WTC11 (cell line): Measurements from ENCODE around the gene TMEM11. TPM values are rescaled to one million over a fixed set of nuclear protein-coding genes. Genes with fewer than 3 reads are reported as not detected.
A peak's percentile ranks its signal among the peaks of the same experiment; 100 is the strongest.

Source experiments
- ATAC-seq: fragments of 200-7000 bp; cut with Tn5 transposase; 2 replicates; pipeline ENCODE4 v1.10.0; 2021; ENCODE audit warnings: mild to moderate bottlenecking, moderate library complexity
- CTCF ChIA-PET: fragments of 300-600 bp; sonication (Branson Sonifier 250); formaldehyde crosslinking; loops from one replicate; lab custom pipeline; 2021; ENCODE audit warnings: antibody characterized with exemption; lab: Charles Lee
- POLR2A ChIA-PET: fragments of 350-600 bp; sonication (Branson Sonifier 250); formaldehyde crosslinking; loops from one replicate; lab custom pipeline; 2021; ENCODE audit warnings: antibody characterized with exemption; lab: Charles Lee
- DNase-seq: peaks from one replicate; pipeline ENCODE4 v3.0.0; 2021; ENCODE audit warnings: low spot score
- H3K27ac Mint-ChIP-seq: 2 replicates; pipeline ENCODE4 v1.8.0; 2021; ENCODE audit warnings: mixed read lengths
- H3K27me3 Mint-ChIP-seq: 2 replicates; pipeline ENCODE4 v1.8.0; 2021; ENCODE audit warnings: low read depth, mild to moderate bottlenecking, moderate library complexity, mixed read lengths
- H3K36me3 Mint-ChIP-seq: 2 replicates; pipeline ENCODE4 v1.8.0; 2021; ENCODE audit warnings: mixed read lengths
- H3K4me1 Mint-ChIP-seq: 2 replicates; pipeline ENCODE4 v1.8.0; 2022; ENCODE audit warnings: mixed read lengths
- H3K4me3 Mint-ChIP-seq: 2 replicates; pipeline ENCODE4 v1.8.0; 2021; ENCODE audit warnings: mild to moderate bottlenecking, moderate library complexity, mixed read lengths
- H3K9me3 Mint-ChIP-seq: 2 replicates; pipeline ENCODE4 v1.8.0; 2021; ENCODE audit warnings: mixed read lengths
- ATF6 ChIP-seq: sonication (generic); formaldehyde crosslinking; IDR thresholded peaks from 2 replicates; pipeline ENCODE4 v1.8.1; 2023; ENCODE audit warnings: mild to moderate bottlenecking, missing genetic modification reagents
- CREB1 ChIP-seq: sonication (generic); formaldehyde crosslinking; IDR thresholded peaks from 2 replicates; pipeline ENCODE4 v1.8.0; 2023; ENCODE audit warnings: mild to moderate bottlenecking, missing genetic modification reagents
- E2F5 ChIP-seq: sonication (generic); formaldehyde crosslinking; IDR thresholded peaks from 2 replicates; pipeline ENCODE4 v1.8.1; 2022; ENCODE audit warnings: mild to moderate bottlenecking, moderate library complexity, missing genetic modification reagents
- FOXJ3 ChIP-seq: sonication (generic); formaldehyde crosslinking; IDR thresholded peaks from 2 replicates; pipeline ENCODE4 v1.9.0; 2021; ENCODE audit warnings: missing genetic modification reagents, mild to moderate bottlenecking, borderline replicate concordance
- GTF2I ChIP-seq: fragments of 250-450 bp; sonication (Bioruptor Pico); conservative IDR thresholded peaks from 2 replicates; pipeline ENCODE4 v1.4.0; 2021; ENCODE audit warnings: mild to moderate bottlenecking
- HMGA2 ChIP-seq: fragments of 250-450 bp; sonication (Bioruptor Pico); IDR thresholded peaks from 2 replicates; pipeline ENCODE4 v1.4.0; 2021; ENCODE audit warnings: mild to moderate bottlenecking, moderate library complexity
- NFYB ChIP-seq: sonication (generic); formaldehyde crosslinking; conservative IDR thresholded peaks from 2 replicates; pipeline ENCODE4 v1.8.0; 2022; ENCODE audit warnings: low read depth, missing genetic modification reagents
- NR1H2 ChIP-seq: sonication (generic); formaldehyde crosslinking; IDR thresholded peaks from 2 replicates; pipeline ENCODE4 v1.9.0; 2021; ENCODE audit warnings: mild to moderate bottlenecking, moderate library complexity, missing genetic modification reagents
- NR2C2 ChIP-seq: sonication (generic); formaldehyde crosslinking; IDR thresholded peaks from 2 replicates; pipeline ENCODE4 v1.8.0; 2022; ENCODE audit warnings: mild to moderate bottlenecking, missing genetic modification reagents
- OVOL2 ChIP-seq: fragments of 250-450 bp; sonication (Bioruptor Pico); IDR thresholded peaks from 2 replicates; pipeline ENCODE4 v1.9.0; 2021; ENCODE audit warnings: mild to moderate bottlenecking, borderline replicate concordance
- PRRX2 ChIP-seq: fragments of 250-450 bp; sonication (Bioruptor Pico); IDR thresholded peaks from 2 replicates; pipeline ENCODE4 v1.8.0; 2021; ENCODE audit warnings: mild to moderate bottlenecking
- TEAD4 ChIP-seq: sonication (generic); formaldehyde crosslinking; IDR thresholded peaks from 2 replicates; pipeline ENCODE4 v1.8.0; 2022; ENCODE audit warnings: mild to moderate bottlenecking, missing genetic modification reagents
- USF2 ChIP-seq: sonication (generic); formaldehyde crosslinking; IDR thresholded peaks from 2 replicates; pipeline ENCODE4 v1.8.1; 2023; ENCODE audit warnings: mild to moderate bottlenecking, missing genetic modification reagents, moderate library complexity
- ZBTB43 ChIP-seq: sonication (generic); formaldehyde crosslinking; IDR thresholded peaks from 2 replicates; pipeline ENCODE4 v1.8.1; 2023; ENCODE audit warnings: mild to moderate bottlenecking, missing genetic modification reagents
- ZMAT4 ChIP-seq: fragments of 250-450 bp; sonication (Bioruptor Pico); IDR thresholded peaks from 2 replicates; pipeline ENCODE4 v1.9.0; 2021; ENCODE audit warnings: mild to moderate bottlenecking
- ZNF138 ChIP-seq: sonication (generic); formaldehyde crosslinking; conservative IDR thresholded peaks from 2 replicates; pipeline ENCODE4 v1.8.1; 2022; ENCODE audit warnings: mild to moderate bottlenecking, moderate library complexity, missing genetic modification reagents
- ZNF219 ChIP-seq: sonication (generic); formaldehyde crosslinking; IDR thresholded peaks from 2 replicates; pipeline ENCODE4 v1.8.0; 2023; ENCODE audit warnings: missing genetic modification reagents, mild to moderate bottlenecking, borderline replicate concordance
- ZNF396 ChIP-seq: fragments of 250-450 bp; sonication (Bioruptor Pico); IDR thresholded peaks from 2 replicates; pipeline ENCODE4 v1.8.0; 2021; ENCODE audit warnings: mild to moderate bottlenecking, moderate library complexity, borderline replicate concordance
- ZNF425 ChIP-seq: fragments of 250-450 bp; sonication (Bioruptor Pico); conservative IDR thresholded peaks from 2 replicates; pipeline ENCODE4 v1.9.0; 2021; ENCODE audit warnings: mild to moderate bottlenecking
- ZNF512 ChIP-seq: sonication (generic); formaldehyde crosslinking; IDR thresholded peaks from 2 replicates; pipeline ENCODE4 v1.8.1; 2022; ENCODE audit warnings: missing genetic modification reagents, borderline replicate concordance
- ZNF671 ChIP-seq: fragments of 250-450 bp; sonication (Bioruptor Pico); IDR thresholded peaks from 2 replicates; pipeline ENCODE4 v1.8.0; 2021; ENCODE audit warnings: mild to moderate bottlenecking
- total RNA-seq: library from RNA; stranded (reverse); gene quantifications from 3 replicates; pipeline ENCODE4 v1.2.3, GENCODE V29; 2021

Gene TMEM11
- total RNA-seq, 1 experiment from 2014 or later = 37.0 TPM

GRCh38 chr17:21232033-21232749 is 18.2 kb upstream of the TMEM11 start:
- TF ChIP-seq ZNF219 = no peak
- no peak for TF ChIP-seq ZNF138 (CRISPR knock-in tag)
- peak; percentile 67; the same call in 1 of the 2 replicates for TF ChIP-seq GTF2I (CRISPR knock-in tag)
- Mint-ChIP-seq H3K27me3 (peaks cover 8% of the 10 kb centered on the region; the same call in 1 of the 2 replicates), H3K4me1 (no peaks in the 10 kb centered on the region), H3K4me3 (no peak overlapping the region), H3K9me3 (peaks cover 11% of the 10 kb centered on the region), H3K36me3 (peaks cover 5% of the 10 kb centered on the region; the same call in 1 of the 2 replicates), H3K27ac (no peak overlapping the region)
- ChIA-PET CTCF (no interaction called here), POLR2A (interaction anchor here (0.7 kb wide), 1 partner anchor 403 kb away, joined by 4 read pairs; no protein-coding TSS in a partner anchor)
- no peak for ATAC-seq
- no peak for DNase-seq

- CTCF ChIA-PET = interaction anchor here (0.6 to 1.3 kb wide), 2 partner anchors 9 to 24 kb away, joined by 3 to 6 read pairs; no protein-coding TSS in a partner anchor
- TF ChIP-seq FOXJ3 (no peak), ZMAT4 (CRISPR knock-in tag) (no peak), NR1H2 (no peak), NR2C2 (CRISPR knock-in tag) (no peak), ZBTB43 (CRISPR knock-in tag) (no peak), GTF2I (CRISPR knock-in tag) (no peak), OVOL2 (no peak)
- ATAC-seq (no peak), DNase-seq (no peak)
- Mint-ChIP-seq H3K27me3 (peaks cover 8% of the 10 kb centered on the region; the same call in 1 of the 2 replicates), H3K4me1 (no peaks in the 10 kb centered on the region), H3K36me3 (peaks cover 5% of the 10 kb centered on the region; the same call in 1 of the 2 replicates), H3K9me3 (peaks cover 11% of the 10 kb centered on the region), H3K27ac (no peak overlapping the region), H3K4me3 (no peak overlapping the region)
- POLR2A ChIA-PET = no interaction called here
These were observed 17.6 kb upstream of the TMEM11 start for GRCh38 chr17:21231533-21231932.

GRCh38 chr17:21228845-21229244 is 14.9 kb upstream of the TMEM11 start:
- H3K36me3 Mint-ChIP-seq = peaks cover 5% of the 10 kb centered on the region; the same call in 1 of the 2 replicates

More at GRCh38 chr17:21228845-21229244, 14.9 kb upstream of the TMEM11 start:
- POLR2A ChIA-PET = no interaction called here
- 0 out of 2 replicates have a peak, but pooled peaks cover 3% of the 10 kb centered on the region for H3K27me3 Mint-ChIP-seq
- TF ChIP-seq E2F5 (CRISPR knock-in tag) (no peak), ZNF425 (CRISPR knock-in tag) (no peak), ZNF396 (CRISPR knock-in tag) (no peak), NR2C2 (CRISPR knock-in tag) (no peak), USF2 (CRISPR knock-in tag) (no peak), HMGA2 (CRISPR knock-in tag) (no peak), ZNF512 (CRISPR knock-in tag) (no peak), ZNF671 (CRISPR knock-in tag) (no peak), PRRX2 (CRISPR knock-in tag) (no peak), ATF6 (CRISPR knock-in tag) (no peak), ZNF138 (CRISPR knock-in tag) (no peak), TEAD4 (CRISPR knock-in tag) (no peak), OVOL2 (no peak), CREB1 (CRISPR knock-in tag) (no peak), NFYB (CRISPR knock-in tag) (no peak)
- H3K4me3 Mint-ChIP-seq = no peak overlapping the region
- H3K4me1 Mint-ChIP-seq = no peaks in the 10 kb centered on the region
- H3K27ac Mint-ChIP-seq = no peak overlapping the region
- CTCF ChIA-PET = interaction anchor here (1.9 kb wide), 1 partner anchor 11 kb away, joined by 6 read pairs; no protein-coding TSS in a partner anchor
- no peak for ATAC-seq
- DNase-seq = no peak
- H3K9me3 Mint-ChIP-seq = peaks cover 11% of the 10 kb centered on the region
